Measurements from ENCODE around the gene FAM174B.

FAM174B gene

GRCh38 chr15:92655178-92655995 lies at the start of gene FAM174B:
Gene FAM174B, minus strand, starts transcription at chr15:92655775.
- DNase-seq (ENCODE audit: low read depth, low spot score), result no peak

- no peak for DNase-seq (ENCODE audit: low read depth, low spot score)
Observed at GRCh38 chr15:92696096-92696495, 40.5 kb upstream of the FAM174B start.

- no peak for DNase-seq (ENCODE audit: low read depth, low spot score)
Observed at GRCh38 chr15:92693691-92694331, 38.2 kb upstream of the FAM174B start.

- no peak for DNase-seq (ENCODE audit: low read depth, low spot score)
Observed at GRCh38 chr15:92690395-92690794, 34.8 kb upstream of the FAM174B start.

GRCh38 chr15:92687746-92688145 lies 32.2 kb upstream of the FAM174B start:
- DNase-seq (ENCODE audit: low read depth, low spot score), result no peak

- DNase-seq (ENCODE audit: low read depth, low spot score), result no peak
Observed at GRCh38 chr15:92687195-92687602, 31.6 kb upstream of the FAM174B start.

- DNase-seq (ENCODE audit: low read depth, low spot score), result no peak
Observed at GRCh38 chr15:92683511-92683834, 27.9 kb upstream of the FAM174B start.

- DNase-seq (ENCODE audit: low read depth, low spot score), result no peak
Observed at GRCh38 chr15:92682741-92683510, 27.4 kb upstream of the FAM174B start.

- no peak for DNase-seq (ENCODE audit: low read depth, low spot score)
Observed at GRCh38 chr15:92681141-92681631, 25.6 kb upstream of the FAM174B start.

- no peak for DNase-seq (ENCODE audit: low read depth, low spot score)
Observed at GRCh38 chr15:92677999-92678398, 22.4 kb upstream of the FAM174B start.

- DNase-seq (ENCODE audit: low read depth, low spot score), result no peak
Observed at GRCh38 chr15:92676561-92676960, 21.0 kb upstream of the FAM174B start.

- DNase-seq (ENCODE audit: low read depth, low spot score), result no peak
Observed at GRCh38 chr15:92675485-92675884, 19.9 kb upstream of the FAM174B start.

- no peak for DNase-seq (ENCODE audit: low read depth, low spot score)
Observed at GRCh38 chr15:92674347-92674746, 18.8 kb upstream of the FAM174B start.

- no peak for DNase-seq (ENCODE audit: low read depth, low spot score)
Observed at GRCh38 chr15:92672102-92672501, 16.5 kb upstream of the FAM174B start.

GRCh38 chr15:92671406-92671805 lies 15.8 kb upstream of the FAM174B start:
- no peak for DNase-seq (ENCODE audit: low read depth, low spot score)

- DNase-seq (ENCODE audit: low read depth, low spot score), result no peak
Observed at GRCh38 chr15:92670621-92671020, 15.0 kb upstream of the FAM174B start.

- DNase-seq (ENCODE audit: low read depth, low spot score), result no peak
Observed at GRCh38 chr15:92669432-92669831, 13.9 kb upstream of the FAM174B start.

GRCh38 chr15:92668620-92669019 lies 13.0 kb upstream of the FAM174B start:
- no peak for DNase-seq (ENCODE audit: low read depth, low spot score)

GRCh38 chr15:92667970-92668485 lies 12.5 kb upstream of the FAM174B start:
- DNase-seq (ENCODE audit: low read depth, low spot score), result no peak

- no peak for DNase-seq (ENCODE audit: low read depth, low spot score)
Observed at GRCh38 chr15:92667287-92667904, 11.8 kb upstream of the FAM174B start.

GRCh38 chr15:92666780-92667179 lies 11.2 kb upstream of the FAM174B start:
- no peak for DNase-seq (ENCODE audit: low read depth, low spot score)

GRCh38 chr15:92665100-92665555 lies 9.6 kb upstream of the FAM174B start:
- DNase-seq (ENCODE audit: low read depth, low spot score), result no peak
